CD8-positive, alpha-beta memory T cell (primary cell): ENCODE measurements around the gene ARHGEF25. TPM values are rescaled to one million over a fixed set of nuclear protein-coding genes. Genes with fewer than 3 reads are reported as not detected.
"Not testable (repeated sequence)": the region's sequence is repeated elsewhere in the genome, so short reads cannot be mapped to it uniquely, and the experiment has no call there.

Experiments
- CTCF ChIA-PET: fragments of 350-600 bp; sonication (Branson Sonifier 250); formaldehyde crosslinking; loops from one replicate; lab custom pipeline; 2021; ENCODE audit warnings: antibody characterized with exemption; lab: Charles Lee
- POLR2A ChIA-PET: fragments of 350-600 bp; sonication (Branson Sonifier 250); formaldehyde crosslinking; loops from one replicate; lab custom pipeline; 2021; ENCODE audit warnings: antibody characterized with exemption; lab: Charles Lee
- DNase-seq, 5 donors: peaks; one replicate each; pipeline versions ENCODE4 v3.0.0 to v3.0.0-alpha.2; 2020 to 2022; ENCODE audit warnings: mixed read lengths in 1 of 5
- H3K27ac ChIP-seq: one replicate; pipeline ENCODE4 v1.7.0; 2013; ENCODE audit warnings: low read depth, mild to moderate bottlenecking, low read length, moderate library complexity
- H3K27me3 ChIP-seq: 2 replicates; pipeline ENCODE4 v1.7.0; 2013; ENCODE audit warnings: low read length, mild to moderate bottlenecking; ENCODE audit not compliant: insufficient read depth, poor library complexity, severe bottlenecking
- H3K36me3 ChIP-seq: 2 replicates; pipeline ENCODE4 v1.7.0; 2013; ENCODE audit warnings: mild to moderate bottlenecking, low read length, moderate library complexity; ENCODE audit not compliant: insufficient read depth
- H3K4me1 ChIP-seq: 2 replicates; pipeline ENCODE4 v1.7.0; 2013; ENCODE audit warnings: mild to moderate bottlenecking, low read length, moderate library complexity; ENCODE audit not compliant: insufficient read depth
- H3K4me3 ChIP-seq: 2 replicates; pipeline ENCODE4 v1.7.0; 2013; ENCODE audit warnings: mild to moderate bottlenecking, low read length
- H3K9me3 ChIP-seq: 2 replicates; pipeline ENCODE4 v1.7.0; 2013; ENCODE audit warnings: mild to moderate bottlenecking, low read length
- H3K27ac Mint-ChIP-seq, 8 donors: one replicate each; pipeline ENCODE4 v1.8.0; 2020 to 2021; ENCODE audit warnings: mixed read lengths in 8 of 8, mild to moderate bottlenecking in 6 of 8, inconsistent platforms in 3 of 8, moderate library complexity in 3 of 8
- H3K27me3 Mint-ChIP-seq, 2 donors: one replicate each; pipeline ENCODE4 v1.8.0; 2020 to 2021; ENCODE audit warnings: mixed read lengths in 2 of 2, mild to moderate bottlenecking in 1 of 2, moderate library complexity in 1 of 2
- H3K36me3 Mint-ChIP-seq, 3 donors: one replicate each; pipeline ENCODE4 v1.8.0; 2020 to 2021; ENCODE audit warnings: mixed read lengths in 3 of 3, inconsistent platforms in 1 of 3, mild to moderate bottlenecking in 1 of 3
- H3K4me1 Mint-ChIP-seq, 3 donors: one replicate each; pipeline ENCODE4 v1.8.0; 2020 to 2021; ENCODE audit warnings: mixed read lengths in 3 of 3, inconsistent platforms in 1 of 3, mild to moderate bottlenecking in 1 of 3
- H3K4me3 Mint-ChIP-seq, 7 donors: one replicate each; pipeline ENCODE4 v1.8.0; 2020 to 2021; ENCODE audit warnings: mixed read lengths in 7 of 7, mild to moderate bottlenecking in 6 of 7, moderate library complexity in 4 of 7, inconsistent platforms in 2 of 7
- H3K9me3 Mint-ChIP-seq, 5 donors: one replicate each; pipeline ENCODE4 v1.8.0; 2020 to 2022; ENCODE audit warnings: mixed read lengths in 5 of 5, mild to moderate bottlenecking in 3 of 5, moderate library complexity in 2 of 5, inconsistent platforms in 1 of 5
- polyA plus RNA-seq: library from polyadenylated mRNA; unstranded; fragments of 300-500 nt; fragmentation: Illumina TruSeq; gene quantifications from one replicate; pipeline ENCODE4 v1.2.3, GENCODE V29; 2021
- total RNA-seq, 2 experiments: library from RNA; stranded (reverse); gene quantifications; one replicate each; pipeline ENCODE4 v1.2.3, GENCODE V29; 2021

Gene ARHGEF25
- total and polyA plus RNA-seq, 3 experiments from 2014 or later, result 1.4 to 1.9 TPM; not detected in 1

- DNase-seq, H3K4me3 ChIP-seq, H3K36me3 ChIP-seq, H3K27ac Mint-ChIP-seq, H3K4me1 Mint-ChIP-seq, H3K27me3 ChIP-seq, POLR2A ChIA-PET, H3K36me3 Mint-ChIP-seq, H3K4me1 ChIP-seq, H3K9me3 Mint-ChIP-seq, H3K9me3 ChIP-seq, H3K4me3 Mint-ChIP-seq, H3K27ac ChIP-seq: not testable (repeated sequence)
- CTCF ChIA-PET, result interaction anchor here (0.7 to 1.7 kb wide), 4 partner anchors 12 to 100 kb away, joined by 3 to 4 read pairs (median 3); partner anchors contain the start of gene B4GALNT1
- H3K27me3 Mint-ChIP-seq, result peaks cover 2 to 31% of the 10 kb centered on the region in 2 donors
Measured at GRCh38 chr12:57656408-57656807, 45.2 kb downstream of the ARHGEF25 start.

GRCh38 chr12:57657744-57658143, 46.5 kb downstream of the ARHGEF25 start:
- Histone ChIP-seq H3K27me3 (no peaks in the 10 kb centered on the region), H3K4me1 (no peaks in the 10 kb centered on the region), H3K27ac (no peak overlapping the region), H3K9me3 (no peaks in the 10 kb centered on the region), H3K4me3 (no peak overlapping the region), H3K36me3 (no peaks in the 10 kb centered on the region)
- ChIA-PET POLR2A (no interaction called here), CTCF (interaction anchor here (1.1 kb wide), 1 partner anchor 25 kb away, joined by 4 read pairs; the partner anchor contains the start of gene B4GALNT1)
- peaks cover 0 to 8% (median 3%) of the 10 kb centered on the region in 5 donors for H3K9me3 Mint-ChIP-seq
- peaks cover 0 to 5% (median 0%) of the 10 kb centered on the region in 3 donors for H3K36me3 Mint-ChIP-seq
- no peak overlapping the region for H3K27ac Mint-ChIP-seq
- H3K4me1 Mint-ChIP-seq, result no peaks in the 10 kb centered on the region
- no peak overlapping the region for H3K4me3 Mint-ChIP-seq
- DNase-seq, result no peak
- peaks cover 2 to 28% of the 10 kb centered on the region in 2 donors for H3K27me3 Mint-ChIP-seq

GRCh38 chr12:57658890-57659289, 47.7 kb downstream of the ARHGEF25 start:
- Mint-ChIP-seq H3K27me3 (peaks cover 2 to 28% of the 10 kb centered on the region in 2 donors), H3K4me3 (no peak overlapping the region), H3K27ac (no peak overlapping the region), H3K9me3 (peaks cover 0 to 5% (median 3%) of the 10 kb centered on the region in 5 donors), H3K4me1 (no peaks in the 10 kb centered on the region), H3K36me3 (peaks cover 0 to 2% (median 0%) of the 10 kb centered on the region in 3 donors)
- H3K27ac ChIP-seq, result no peak overlapping the region
- no peak for DNase-seq
- ChIA-PET CTCF (no interaction called here), POLR2A (no interaction called here)
- no peaks in the 10 kb centered on the region for H3K4me1 ChIP-seq
- H3K27me3 ChIP-seq, result no peaks in the 10 kb centered on the region
- no peak overlapping the region for H3K4me3 ChIP-seq
- H3K9me3 ChIP-seq, result no peaks in the 10 kb centered on the region
- no peaks in the 10 kb centered on the region for H3K36me3 ChIP-seq

GRCh38 chr12:57661376-57661775, 50.1 kb downstream of the ARHGEF25 start:
- H3K27me3 ChIP-seq, result no peaks in the 10 kb centered on the region
- no peaks in the 10 kb centered on the region for H3K36me3 ChIP-seq
- H3K27me3 Mint-ChIP-seq, result peaks cover 3 to 21% of the 10 kb centered on the region in 2 donors
- DNase-seq, result no peak
- H3K9me3 Mint-ChIP-seq, result peaks cover 0 to 4% (median 0%) of the 10 kb centered on the region in 5 donors
- no peaks in the 10 kb centered on the region for H3K4me1 Mint-ChIP-seq
- H3K4me1 ChIP-seq, result no peaks in the 10 kb centered on the region
- H3K27ac ChIP-seq, result no peak overlapping the region
- H3K9me3 ChIP-seq, result no peaks in the 10 kb centered on the region
- no peak overlapping the region for H3K27ac Mint-ChIP-seq
- CTCF ChIA-PET, result interaction anchor here (1.0 kb wide), 1 partner anchor 28 kb away, joined by 3 read pairs; the partner anchor contains the start of gene B4GALNT1
- POLR2A ChIA-PET, result no interaction called here
- no peak overlapping the region for H3K4me3 ChIP-seq
- H3K36me3 Mint-ChIP-seq, result no peaks in the 10 kb centered on the region
- no peak overlapping the region for H3K4me3 Mint-ChIP-seq

- H3K27ac Mint-ChIP-seq, H3K9me3 Mint-ChIP-seq, CTCF ChIA-PET, H3K4me1 ChIP-seq, H3K36me3 Mint-ChIP-seq, H3K27me3 Mint-ChIP-seq, H3K4me3 ChIP-seq, H3K9me3 ChIP-seq, POLR2A ChIA-PET, H3K4me3 Mint-ChIP-seq, H3K27me3 ChIP-seq, H3K4me1 Mint-ChIP-seq, DNase-seq, H3K27ac ChIP-seq, H3K36me3 ChIP-seq: not testable (repeated sequence)
Measured at GRCh38 chr12:57665066-57665820, 54.0 kb downstream of the ARHGEF25 start.

Other genes starting within 250 kb of the ARHGEF25 start
- 10 to 100 TPM; 28.2 to 36.8 TPM for gene R3HDM2, start 180.4 kb upstream of the ARHGEF25 start, total RNA-seq
- 15.1 TPM for gene R3HDM2, start 180.4 kb upstream of the ARHGEF25 start, polyA plus RNA-seq
- under 1 TPM; 0.11 TPM for gene INHBC, start 176.7 kb upstream of the ARHGEF25 start, total RNA-seq
- gene INHBC, start 176.7 kb upstream of the ARHGEF25 start, polyA plus RNA-seq, result not detected
- gene INHBE, start 156.1 kb upstream of the ARHGEF25 start, total RNA-seq, result under 1 TPM; 0.38 to 0.61 TPM
- gene INHBE, start 156.1 kb upstream of the ARHGEF25 start, polyA plus RNA-seq, result not detected
- gene GLI1, start 151.7 kb upstream of the ARHGEF25 start, total RNA-seq, result under 1 TPM; 0.55 to 0.75 TPM
- gene GLI1, start 151.7 kb upstream of the ARHGEF25 start, polyA plus RNA-seq, result 0.32 TPM
- gene ARHGAP9, start 131.6 kb upstream of the ARHGEF25 start, total RNA-seq, result 100 to 1,000 TPM; 116 to 121 TPM
- 181 TPM for gene ARHGAP9, start 131.6 kb upstream of the ARHGEF25 start, polyA plus RNA-seq
- 100 to 1,000 TPM; 386 to 398 TPM for gene MARS1, start 123.4 kb upstream of the ARHGEF25 start, total RNA-seq
- gene MARS1, start 123.4 kb upstream of the ARHGEF25 start, polyA plus RNA-seq, result 89.8 TPM
- 10 to 100 TPM; 12.7 to 13.2 TPM for gene DDIT3, start 90.9 kb upstream of the ARHGEF25 start, total RNA-seq
- gene DDIT3, start 90.9 kb upstream of the ARHGEF25 start, polyA plus RNA-seq, result 11.7 TPM
- 10 to 100 TPM; 49.0 to 54.7 TPM for gene MBD6, start 88.6 kb upstream of the ARHGEF25 start, total RNA-seq
- gene MBD6, start 88.6 kb upstream of the ARHGEF25 start, polyA plus RNA-seq, result 4.2 TPM
- gene DCTN2, start 64.2 kb upstream of the ARHGEF25 start, total RNA-seq, result 10 to 100 TPM; 98.7 to 99.3 TPM
- 80.8 TPM for gene DCTN2, start 64.2 kb upstream of the ARHGEF25 start, polyA plus RNA-seq
- 1 to 10 TPM; 1.8 to 2.1 TPM for gene KIF5A, start 61.4 kb upstream of the ARHGEF25 start, total RNA-seq
- 0.12 TPM for gene KIF5A, start 61.4 kb upstream of the ARHGEF25 start, polyA plus RNA-seq
- gene PIP4K2C, start 20.2 kb upstream of the ARHGEF25 start, total RNA-seq, result 10 to 100 TPM; 24.7 to 29.7 TPM
- 40.6 TPM for gene PIP4K2C, start 20.2 kb upstream of the ARHGEF25 start, polyA plus RNA-seq
- gene DTX3, start 6.6 kb upstream of the ARHGEF25 start, total RNA-seq, result 10 to 100 TPM; 16.7 to 18.3 TPM
- 7.2 TPM for gene DTX3, start 6.6 kb upstream of the ARHGEF25 start, polyA plus RNA-seq
- 1 to 10 TPM; 2.9 to 4.1 TPM for gene B4GALNT1, start 21.8 kb downstream of the ARHGEF25 start, total RNA-seq
- gene B4GALNT1, start 21.8 kb downstream of the ARHGEF25 start, polyA plus RNA-seq, result not detected
- 100 to 1,000 TPM in 1 of 2 experiments, 10 to 100 TPM in 1; 96.8 to 103 TPM for gene OS9, start 82.7 kb downstream of the ARHGEF25 start, total RNA-seq
- gene OS9, start 82.7 kb downstream of the ARHGEF25 start, polyA plus RNA-seq, result 86.9 TPM
- gene AGAP2, start 127.3 kb downstream of the ARHGEF25 start, total RNA-seq, result 10 to 100 TPM; 29.9 to 31.7 TPM
- 6.4 TPM for gene AGAP2, start 127.3 kb downstream of the ARHGEF25 start, polyA plus RNA-seq
- gene TSPAN31, start 133.6 kb downstream of the ARHGEF25 start, total RNA-seq, result 10 to 100 TPM; 12.0 to 13.0 TPM
- gene TSPAN31, start 133.6 kb downstream of the ARHGEF25 start, polyA plus RNA-seq, result 46.9 TPM
- gene CDK4, start 140.9 kb downstream of the ARHGEF25 start, total RNA-seq, result 100 to 1,000 TPM; 268 to 304 TPM
- gene CDK4, start 140.9 kb downstream of the ARHGEF25 start, polyA plus RNA-seq, result 76.0 TPM
- gene MARCHF9, start 143.7 kb downstream of the ARHGEF25 start, total RNA-seq, result 10 to 100 TPM; 26.3 to 27.2 TPM
- 5.7 TPM for gene MARCHF9, start 143.7 kb downstream of the ARHGEF25 start, polyA plus RNA-seq
- gene CYP27B1, start 155.6 kb downstream of the ARHGEF25 start, total RNA-seq, result 1 to 10 TPM; 7.2 to 7.4 TPM
- 0.52 TPM for gene CYP27B1, start 155.6 kb downstream of the ARHGEF25 start, polyA plus RNA-seq
- 10 to 100 TPM; 69.8 to 74.2 TPM for gene METTL1, start 160.7 kb downstream of the ARHGEF25 start, total RNA-seq
- gene METTL1, start 160.7 kb downstream of the ARHGEF25 start, polyA plus RNA-seq, result 18.6 TPM
- 1 to 10 TPM; 3.5 to 3.9 TPM for gene EEF1AKMT3, start 161.2 kb downstream of the ARHGEF25 start, total RNA-seq
- gene EEF1AKMT3, start 161.2 kb downstream of the ARHGEF25 start, polyA plus RNA-seq, result 3.3 TPM
- gene TSFM, start 171.4 kb downstream of the ARHGEF25 start, total RNA-seq, result 10 to 100 TPM; 64.0 to 69.0 TPM
- 32.6 TPM for gene TSFM, start 171.4 kb downstream of the ARHGEF25 start, polyA plus RNA-seq
- 1 to 10 TPM; 2.3 to 2.5 TPM for gene AVIL, start 207.3 kb downstream of the ARHGEF25 start, total RNA-seq
- gene AVIL, start 207.3 kb downstream of the ARHGEF25 start, polyA plus RNA-seq, result 0.40 TPM
- 10 to 100 TPM; 72.8 to 76.4 TPM for gene CTDSP2, start 235.3 kb downstream of the ARHGEF25 start, total RNA-seq
- 55.0 TPM for gene CTDSP2, start 235.3 kb downstream of the ARHGEF25 start, polyA plus RNA-seq